K562 (cell line): Measurements from ENCODE around the gene ANGPTL1. TPM values are rescaled to one million over a fixed set of nuclear protein-coding genes. Genes with fewer than 3 reads are reported as not detected.

ENCODE experiments used
- ATAC-seq: fragments of 200-7000 bp; cut with Tn5 transposase; 3 replicates; pipeline ENCODE4 v1.9.1; 2020; ENCODE audit warnings: moderate library complexity
- BruUV-seq: library from RNA; stranded (reverse); fragments of 400-500 nt; replicated peaks from 2 replicates; lab custom pipeline; 2021; lab: Mats Ljungman, UMichigan
- CTCF ChIA-PET: fragments of 300-600 bp; formaldehyde crosslinking; extraction: SDS; loops from one replicate; lab custom pipeline; 2021; ENCODE audit warnings: low intra/inter-chr PET ratio; lab: Yijun Ruan, JAX
- POLR2A ChIA-PET: fragments of 300-600, 350-650 bp; sonication (Branson Sonifier 250); formaldehyde crosslinking; extraction: SDS; loops from one replicate; lab custom pipeline; 2021; ENCODE audit warnings: antibody characterized with exemption, inconsistent platforms; lab: Yijun Ruan, JAX
- DNase-seq, 4 experiments: peaks; one replicate each; pipeline versions ENCODE4 v3.0.0 to v3.0.0-alpha.2; 2011 to 2018; ENCODE audit warnings: low spot score in 3 of 4, mixed read lengths in 3 of 4; ENCODE audit errors: extremely low read depth in 1 of 4
- FAIRE-seq: peaks from 2 replicates; lab custom pipeline; 2011; peaks lifted over from hg19 to GRCh38; lab: Jason Lieb, UNC
- H2AFZ ChIP-seq: 2 replicates; pipeline ENCODE4 v1.6.0; 2011; ENCODE audit warnings: low read depth, low read length, control low read depth, inconsistent platforms
- H3K27ac ChIP-seq: fragments of 200-600 bp; 3 replicates; pipeline ENCODE4 v1.8.0; 2011; ENCODE audit warnings: low read depth, mild to moderate bottlenecking, control low read depth, inconsistent platforms, low read length, moderate library complexity, mixed read lengths; ENCODE audit errors: extremely low read depth
- H3K27me3 ChIP-seq, 2 experiments: fragments of 300-600 bp in 1 of 2; 2 replicates in 1 of 2; 3 replicates in 1 of 2; pipeline versions ENCODE4 v1.6.0 to v1.8.0; 2011; ENCODE audit warnings: inconsistent platforms in 2 of 2, low read length in 2 of 2, mild to moderate bottlenecking in 1 of 2, mixed read lengths in 1 of 2, moderate library complexity in 1 of 2; ENCODE audit not compliant: control insufficient read depth in 2 of 2, insufficient read depth in 2 of 2
- H3K36me3 ChIP-seq: fragments of 300-600 bp; 3 replicates; pipeline ENCODE4 v1.8.0; 2011; ENCODE audit warnings: mild to moderate bottlenecking, low read length, inconsistent platforms; ENCODE audit not compliant: control insufficient read depth, insufficient read depth
- H3K4me1 ChIP-seq, 2 experiments: fragments of 200-600 bp in 1 of 2; replicated peaks in 1 of 2; 2 replicates in 1 of 2; 3 replicates in 1 of 2; pipeline versions ENCODE4 v1.5.1 to v1.8.0; 2011; ENCODE audit warnings: inconsistent platforms in 2 of 2, low read length in 2 of 2, mild to moderate bottlenecking in 1 of 2, mixed read lengths in 1 of 2, moderate library complexity in 1 of 2; ENCODE audit not compliant: control insufficient read depth in 2 of 2, insufficient read depth in 2 of 2
- H3K4me2 ChIP-seq: 2 replicates; pipeline ENCODE4 v1.6.1; 2011; ENCODE audit warnings: low read length, control low read depth, inconsistent platforms, mixed read lengths; ENCODE audit not compliant: insufficient read depth
- H3K4me3 ChIP-seq: fragments of 200-600 bp; sonication (generic), shearing (Covaris generic); 2 replicates; pipeline ENCODE4 v1.5.1; 2016; ENCODE audit warnings: control low read depth, inconsistent platforms
- H3K79me2 ChIP-seq: fragments of 200-600 bp; 3 replicates; pipeline ENCODE4 v1.8.0; 2011; ENCODE audit warnings: low read length, inconsistent platforms; ENCODE audit not compliant: control insufficient read depth, insufficient read depth
- H3K9ac ChIP-seq, 2 experiments: 2 replicates each; pipeline versions ENCODE4 v1.6.0 to v1.6.1; 2011; ENCODE audit warnings: low read depth in 2 of 2, low read length in 2 of 2, control low read depth in 1 of 2, inconsistent platforms in 1 of 2, mild to moderate bottlenecking in 1 of 2, mixed read lengths in 1 of 2; ENCODE audit not compliant: insufficient read depth in 1 of 2
- H3K9me1 ChIP-seq: one replicate; pipeline ENCODE4 v1.6.0; 2011; ENCODE audit warnings: inconsistent platforms, mild to moderate bottlenecking, low read length, moderate library complexity; ENCODE audit not compliant: control insufficient read depth, insufficient read depth
- H3K9me3 ChIP-seq: replicated peaks from 2 replicates; pipeline ENCODE4 v1.5.1; 2011; ENCODE audit warnings: low read depth, low read length, inconsistent platforms; ENCODE audit not compliant: control insufficient read depth, insufficient read depth
- H4K20me1 ChIP-seq: replicated peaks from 2 replicates; pipeline ENCODE4 v1.6.1; 2011; ENCODE audit warnings: low read length, inconsistent platforms, mixed read lengths; ENCODE audit not compliant: control insufficient read depth, insufficient read depth
- CSDE1 ChIP-seq, 2 experiments: fragments of 450-650 bp; IDR thresholded peaks; 2 replicates each; pipeline ENCODE4 v1.6.1; 2016; ENCODE audit warnings: mild to moderate bottlenecking in 1 of 2
- PHF20 ChIP-seq: fragments of 450-650 bp; IDR thresholded peaks from 2 replicates; pipeline ENCODE4 v1.6.1; 2018; ENCODE audit not compliant: partially characterized antibody
- ZNF449 ChIP-seq: fragments of 250-450 bp; sonication (Bioruptor Pico); IDR thresholded peaks from 2 replicates; pipeline ENCODE4 v1.8.0; 2022; ENCODE audit warnings: moderate library complexity, mild to moderate bottlenecking, inconsistent platforms
- ZNF609 ChIP-seq: sonication (generic); formaldehyde crosslinking; IDR thresholded peaks from 2 replicates; pipeline ENCODE4 v1.8.1; 2023; ENCODE audit warnings: missing genetic modification reagents, mild to moderate bottlenecking, borderline replicate concordance
- WGBS: fragments of 100-300 bp; shearing (Covaris generic); methylation state at CpG from one replicate; pipeline ENCODE4 v1.1.6; 2016; ENCODE audit warnings: low coverage, mixed read lengths; ENCODE audit not compliant: insufficient coverage; ENCODE audit errors: missing lambda C conversion rate; 5-methylcytosine and 5-hydroxymethylcytosine counted together
- in situ Hi-C: fragments of 300-500 bp; cut with MboI; formaldehyde crosslinking; loops from 4 replicates; pipeline ENCODE4 v1.15.0; 2018; ENCODE audit warnings: inconsistent platforms, mixed read lengths
- intact Hi-C: fragments of 100-400 bp; cut with micrococcal nuclease; formaldehyde crosslinking; loops from 2 replicates; pipeline ENCODE4 v1.14.2; 2022
- polyA plus RNA-seq, 8 experiments: library from polyadenylated mRNA; depleted of rRNA in 4 of 8; stranded (reverse) in 5 of 8; unstranded in 3 of 8; fragments of >200 nt; fragmentation: Nextera tagmentation in 2 of 8; fragmentation: Illumina TruSeq in 1 of 8; extraction: Ambion mirVana in 2 of 8; extraction: Trizol in 1 of 8; gene quantifications; 2 replicates each; pipeline versions ENCODE4 v1.2.1 to v1.2.3, GENCODE V29; 2011 to 2014; ENCODE audit warnings: inconsistent platforms in 1 of 8, missing spikeins in 1 of 8
- total RNA-seq, 7 experiments: library from RNA; depleted of rRNA in 6 of 7; stranded (reverse); fragments of >200 nt in 6 of 7; fragmentation: Illumina TruSeq in 2 of 7; extraction: Trizol in 2 of 7; gene quantifications; 2 replicates each; pipeline versions ENCODE4 v1.2.1 to v1.2.3, GENCODE V29; 2011 to 2021; ENCODE audit warnings: low replicate concordance in 1 of 7

ANGPTL1 gene
- total and polyA plus RNA-seq, 9 of the 15 experiments (the other 6 are each of a cell fraction or from before 2014, with no cell fraction given): 0.04 to 0.06 TPM; not detected in 7

- in situ Hi-C loops (no loop called here), intact Hi-C loops (no loop called here)
- Histone ChIP-seq H3K9ac (no peak overlapping the region), H3K27me3 (peaks cover 0 to 9% of the 10 kb centered on the region in 2 experiments; a peak in 2 of 5 replicates), H3K9me1 (no peaks in the 10 kb centered on the region), H2AFZ (no peak overlapping the region), H3K9me3 (no peaks in the 10 kb centered on the region), H3K36me3 (no peaks in the 10 kb centered on the region), H3K4me3 (no peak overlapping the region), H3K79me2 (no peaks in the 10 kb centered on the region), H3K4me1 (no peaks in the 10 kb centered on the region), H4K20me1 (no peaks in the 10 kb centered on the region), H3K4me2 (no peak overlapping the region), H3K27ac (no peak overlapping the region)
- no TSS peak for BruUV-seq
- FAIRE-seq: no peak
- no peak for DNase-seq
- POLR2A ChIA-PET: interaction anchor here (0.6 kb wide), 1 partner anchor 537 kb away, joined by 5 read pairs; no protein-coding TSS in a partner anchor
- CTCF ChIA-PET: no interaction called here
- 0% methylated on average over 2 of the region's 2 CpGs for WGBS
- TF ChIP-seq ZNF449: no peak
- no peak for TF ChIP-seq PHF20
- no peak for TF ChIP-seq CSDE1 (IDR thresholded peaks at IDR 0.05)
- no peak for TF ChIP-seq ZNF609 (CRISPR knock-in tag)
- ATAC-seq: no peak
Observed at GRCh38 chr1:178825167-178825566, 45.7 kb downstream of the ANGPTL1 start.
